Measurements from ENCODE around the gene BCKDHB. TPM values are rescaled to one million over a fixed set of nuclear protein-coding genes. Genes with fewer than 3 reads are reported as not detected.

BCKDHB gene
- total and polyA plus RNA-seq, 2 experiments from 2014 or later = 32.1 to 42.7 TPM

GRCh38 chr6:80148220-80148619 lies 41.7 kb downstream of the BCKDHB start:
- Histone ChIP-seq H3K9me2 (ENCODE audit: insufficient read depth) (no peaks in the 10 kb centered on the region), H3K4me2 (no peak overlapping the region), H3K4me1 (ENCODE audit: insufficient read depth) (no peaks in the 10 kb centered on the region), H3F3A (replicated peaks; ENCODE audit: low read depth) (no peaks in the 10 kb centered on the region), H3K27ac (ENCODE audit: low read depth) (no peak overlapping the region), H3K36me3 (ENCODE audit: insufficient read depth) (no peaks in the 10 kb centered on the region), H3K27me3 (ENCODE audit: insufficient read depth) (no peaks in the 10 kb centered on the region), H2AFZ (no peak overlapping the region), H3K4me3 (no peak overlapping the region), H4K20me1 (replicated peaks; ENCODE audit: insufficient read depth) (no peaks in the 10 kb centered on the region), H3K79me2 (replicated peaks; ENCODE audit: insufficient read depth) (no peaks in the 10 kb centered on the region; the same call in 1 of the 2 replicates)
- Mint-ChIP-seq H3K27ac (no peak overlapping the region), H3K27me3 (ENCODE audit: insufficient read depth, low read depth, poor library complexity) (peaks cover 2% of the 10 kb centered on the region), H3K4me1 (peaks cover 2% of the 10 kb centered on the region; the same call in 2 of the 3 replicates), H3K4me3 (no peak overlapping the region), H3K36me3 (ENCODE audit: low read depth) (peaks cover 28% of the 10 kb centered on the region), H3K9me3 (no peaks in the 10 kb centered on the region; the same call in 2 of the 3 replicates)
- no peak for DNase-seq (ENCODE audit: low spot score)
- ATAC-seq = no peak
- TF ChIP-seq POLR2AphosphoS5 (IDR thresholded peaks at IDR 0.05; ENCODE audit: low read depth) (no peak), NANOG (IDR thresholded peaks at IDR 0.05; ENCODE audit: borderline replicate concordance) (no peak), CREB1 (CRISPR knock-in tag; IDR thresholded peaks at IDR 0.05; ENCODE audit: low read depth) (no peak), EZH2 (IDR thresholded peaks at IDR 0.05; ENCODE audit: low read depth, unreplicated experiment) (no peak), ETS1 (IDR thresholded peaks at IDR 0.05) (no peak), ZNF331 (CRISPR knock-in tag; IDR thresholded peaks at IDR 0.05; ENCODE audit: low read depth) (no peak), EZH2phosphoT487 (IDR thresholded peaks at IDR 0.05; ENCODE audit: unreplicated experiment) (no peak), CTCF (conservative IDR thresholded peaks at IDR 0.05; ENCODE audit: low read depth in 2 of 2) (no peak), ZNF462 (CRISPR knock-in tag; IDR thresholded peaks at IDR 0.05) (no peak), STAT1 (IDR thresholded peaks at IDR 0.05; ENCODE audit: unreplicated experiment) (no peak), REST (IDR thresholded peaks at IDR 0.05; ENCODE audit: unreplicated experiment) (no peak), JUNB (IDR thresholded peaks at IDR 0.05; ENCODE audit: unreplicated experiment) (no peak), ZNF114 (CRISPR knock-in tag; IDR thresholded peaks at IDR 0.05) (no peak)
